ENCODE results near the gene AGTRAP. TPM values are rescaled to one million over a fixed set of nuclear protein-coding genes. Genes with fewer than 3 reads are reported as not detected.
A peak's percentile ranks its signal among the peaks of the same experiment; 100 is the strongest.

Gene AGTRAP
- total and polyA plus RNA-seq, 9 of the 15 experiments (the other 6 are each of a cell fraction or from before 2014, with no cell fraction given): 26.8 to 105 (median 57.5) TPM

DNA sequence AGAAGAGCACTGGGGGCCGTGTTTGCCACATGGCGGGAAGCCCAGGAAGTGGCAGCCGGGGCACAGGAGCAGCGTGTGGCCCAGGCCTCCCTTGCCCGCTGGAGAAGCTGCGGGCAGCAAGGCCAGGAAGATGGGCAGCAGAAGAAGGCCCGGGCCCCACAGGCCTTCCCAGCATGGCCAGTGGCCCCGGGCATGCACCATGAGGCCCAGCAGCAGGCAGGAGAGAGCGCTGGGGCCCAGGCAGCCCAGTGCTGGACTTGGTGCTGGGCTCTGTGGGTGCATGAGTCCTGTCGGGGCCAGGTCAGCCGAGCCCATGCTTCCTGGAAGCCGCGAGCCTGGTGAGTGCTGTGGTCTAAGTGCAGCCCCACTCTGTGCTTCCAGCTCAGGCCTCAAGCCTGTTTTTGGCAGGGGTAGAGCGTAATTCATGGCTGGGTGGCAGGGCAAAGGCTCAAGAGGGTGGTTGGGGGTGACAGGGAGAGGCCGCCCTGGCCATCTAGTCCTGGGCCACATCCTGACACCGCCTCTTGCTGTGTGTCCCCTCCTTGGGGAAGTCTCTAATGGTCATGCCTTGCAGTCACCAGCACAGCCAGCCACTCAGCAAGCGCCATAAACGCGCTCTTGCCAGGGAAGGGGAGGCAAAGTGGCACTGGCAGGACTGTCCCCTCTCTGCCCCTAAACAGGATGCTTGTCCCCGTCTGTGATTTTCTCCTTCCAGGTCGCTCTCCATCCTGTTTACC is 48.5 kb downstream of the AGTRAP start:
- FAIRE-seq (no peak), ATAC-seq (no peak)
- no peak overlapping the region for H3K4me3 ChIP-seq

More for the DNA sequence above, 48.5 kb downstream of the AGTRAP start:
- H3K4me1 ChIP-seq (replicated peaks in 1 of 2; ENCODE audit: control insufficient read depth in 2 of 2, insufficient read depth in 2 of 2, low read length in 2 of 2): peaks cover 38 to 63% of the 10 kb centered on the region in 2 experiments
- no peaks in the 10 kb centered on the region for H3K9me1 ChIP-seq (ENCODE audit: control insufficient read depth, insufficient read depth, low read length)
- intact Hi-C loops (cut with micrococcal nuclease) (no loop called here), in situ Hi-C loops (cut with MboI) (no loop called here)
- no peaks in the 10 kb centered on the region for H3K27me3 ChIP-seq (ENCODE audit: control insufficient read depth in 2 of 2, insufficient read depth in 2 of 2, low read length in 2 of 2)
- peaks cover 19% of the 10 kb centered on the region; the same call in 1 of the 3 replicates for H3K36me3 ChIP-seq (ENCODE audit: control insufficient read depth, insufficient read depth, low read length)
- H3K27ac ChIP-seq (ENCODE audit: extremely low read depth, low read depth, low read length): peak overlapping the region; percentile 16; the same call in 1 of the 3 replicates
- 0 out of 2 replicates have a peak overlapping the region, but pooled peaks have one; percentile 21 for H2AFZ ChIP-seq (ENCODE audit: low read depth, low read length)
- DNase-seq (ENCODE audit: extremely low read depth in 1 of 4, low spot score in 3 of 4): no peak
- no peaks in the 10 kb centered on the region for H3K9me3 ChIP-seq (replicated peaks; ENCODE audit: control insufficient read depth, insufficient read depth, low read depth, low read length)
- H3K4me2 ChIP-seq (ENCODE audit: insufficient read depth, low read length): no peak overlapping the region
- H4K20me1 ChIP-seq (replicated peaks; ENCODE audit: control insufficient read depth, insufficient read depth, low read length): no peaks in the 10 kb centered on the region
- H3K79me2 ChIP-seq (ENCODE audit: control insufficient read depth, insufficient read depth, low read length): no peaks in the 10 kb centered on the region; the same call in 2 of the 3 replicates
- peak overlapping the region in 1 of 2 experiments; percentile 85; a peak in 2 of 4 replicates for H3K9ac ChIP-seq (ENCODE audit: insufficient read depth in 1 of 2, low read depth in 2 of 2, low read length in 2 of 2)
- TF ChIP-seq ELF4 (CRISPR knock-in tag; IDR thresholded peaks at IDR 0.05) (no peak), SPI1 (IDR thresholded peaks at IDR 0.05; ENCODE audit: borderline replicate concordance, low read depth, low read length) (no peak), MYBL2 (IDR thresholded peaks at IDR 0.05; ENCODE audit: low read depth) (no peak), MYBL2 (CRISPR knock-in tag; IDR thresholded peaks at IDR 0.05; ENCODE audit: borderline replicate concordance) (no peak), FIP1L1 (IDR thresholded peaks at IDR 0.05; ENCODE audit: low read depth, low read length, poor library complexity, severe bottlenecking) (peak; percentile 60), POLR2G (IDR thresholded peaks at IDR 0.05; ENCODE audit: low read depth, low read length) (peak; percentile 78), PTBP1 (IDR thresholded peaks at IDR 0.05; ENCODE audit: low read depth, low read length) (peak; percentile 19; the same call in 1 of the 2 replicates), RBM22 (IDR thresholded peaks at IDR 0.05; ENCODE audit: low read depth, low read length, poor library complexity, severe bottlenecking) (peak; percentile 96), BCOR (IDR thresholded peaks at IDR 0.05) (no peak), ZNF354B (CRISPR knock-in tag; IDR thresholded peaks at IDR 0.05) (no peak), FOXK1 (CRISPR knock-in tag; IDR thresholded peaks at IDR 0.05; ENCODE audit: borderline replicate concordance) (0 out of 2 replicates have a peak, but pooled peaks have one; percentile 29), TEAD4 (IDR thresholded peaks at IDR 0.05; ENCODE audit: low read length) (no peak), TEAD4 (CRISPR knock-in tag; IDR thresholded peaks at IDR 0.05; ENCODE audit: borderline replicate concordance) (0 out of 2 replicates have a peak, but pooled peaks have one; percentile 14)
- TF ChIP-seq, protein P1, sequence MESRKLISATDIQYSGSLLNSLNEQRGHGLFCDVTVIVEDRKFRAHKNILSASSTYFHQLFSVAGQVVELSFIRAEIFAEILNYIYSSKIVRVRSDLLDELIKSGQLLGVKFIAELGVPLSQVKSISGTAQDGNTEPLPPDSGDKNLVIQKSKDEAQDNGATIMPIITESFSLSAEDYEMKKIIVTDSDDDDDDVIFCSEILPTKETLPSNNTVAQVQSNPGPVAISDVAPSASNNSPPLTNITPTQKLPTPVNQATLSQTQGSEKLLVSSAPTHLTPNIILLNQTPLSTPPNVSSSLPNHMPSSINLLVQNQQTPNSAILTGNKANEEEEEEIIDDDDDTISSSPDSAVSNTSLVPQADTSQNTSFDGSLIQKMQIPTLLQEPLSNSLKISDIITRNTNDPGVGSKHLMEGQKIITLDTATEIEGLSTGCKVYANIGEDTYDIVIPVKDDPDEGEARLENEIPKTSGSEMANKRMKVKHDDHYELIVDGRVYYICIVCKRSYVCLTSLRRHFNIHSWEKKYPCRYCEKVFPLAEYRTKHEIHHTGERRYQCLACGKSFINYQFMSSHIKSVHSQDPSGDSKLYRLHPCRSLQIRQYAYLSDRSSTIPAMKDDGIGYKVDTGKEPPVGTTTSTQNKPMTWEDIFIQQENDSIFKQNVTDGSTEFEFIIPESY (CRISPR knock-in tag; IDR thresholded peaks at IDR 0.05): 0 out of 2 replicates have a peak, but pooled peaks have one; percentile 36
- POLR2A ChIA-PET: interaction anchor here (0.9 to 5.4 kb wide), 9 partner anchors 8 to 125 kb away, joined by 3 to 115 read pairs (median 9); partner anchors contain the start of gene AGTRAP
- 79% methylated on average over 21 of the region's 21 CpGs for whole genome bisulfite sequencing (ENCODE audit: insufficient coverage, low coverage, missing lambda C conversion rate)
- no TSS peak for BruUV-seq (replicated peaks)
- CTCF ChIA-PET (ENCODE audit: low intra/inter-chr PET ratio): interaction anchor here (0.6 to 1.1 kb wide), 3 partner anchors 54 to 109 kb away, joined by 3 read pairs; no protein-coding TSS in a partner anchor
